Measurements from ENCODE around the gene TMEM255A. TPM values are rescaled to one million over a fixed set of nuclear protein-coding genes. Genes with fewer than 3 reads are reported as not detected.

The TMEM255A gene
- polyA plus RNA-seq, 1 donor from 2014 or later, result 7.5 TPM

- Histone ChIP-seq H3K9me3 (ENCODE audit: low read length) (no peaks in the 10 kb centered on the region), H3K4me2 (ENCODE audit: low read length) (peak overlapping the region; percentile 73), H2AFZ (ENCODE audit: low read depth, low read length) (no peak overlapping the region), H3K4me3 (ENCODE audit: low read length) (peak overlapping the region; percentile 77), H4K20me1 (ENCODE audit: insufficient read depth) (no peaks in the 10 kb centered on the region), H3K27me3 (ENCODE audit: insufficient read depth, low read depth, low read length) (no peaks in the 10 kb centered on the region), H3K9me2 (ENCODE audit: insufficient read depth, low read length) (no peaks in the 10 kb centered on the region), H3K9ac (ENCODE audit: low read length) (peak overlapping the region; percentile 59), H3K36me3 (ENCODE audit: insufficient read depth, low read length) (no peaks in the 10 kb centered on the region), H3K79me2 (replicated peaks; ENCODE audit: insufficient read depth, low read length) (no peaks in the 10 kb centered on the region), H3K27ac (ENCODE audit: low read length) (no peak overlapping the region), H3F3A (ENCODE audit: insufficient read depth, low read length, poor library complexity, severe bottlenecking) (no peaks in the 10 kb centered on the region)
- TF ChIP-seq CTCF (IDR thresholded peaks at IDR 0.05; ENCODE audit: poor library complexity, severe bottlenecking) (peak; percentile 85), MXI1 (conservative IDR thresholded peaks at IDR 0.05; ENCODE audit: poor library complexity, severe bottlenecking) (peak; percentile 47), POLR2AphosphoS5 (IDR thresholded peaks at IDR 0.05) (peak; percentile 77), EZH2 (IDR thresholded peaks at IDR 0.05; ENCODE audit: borderline replicate concordance, insufficient read depth, low read length, poor library complexity, severe bottlenecking) (no peak), REST (IDR thresholded peaks at IDR 0.05; ENCODE audit: borderline replicate concordance) (peak; percentile 8), EP300 (conservative IDR thresholded peaks at IDR 0.05; ENCODE audit: poor library complexity, severe bottlenecking) (peak; percentile 53), RAD21 (conservative IDR thresholded peaks at IDR 0.05) (peak; percentile 59), TAF1 (IDR thresholded peaks at IDR 0.05; ENCODE audit: low read depth) (no peak), SMC3 (conservative IDR thresholded peaks at IDR 0.05; ENCODE audit: poor library complexity) (peak; percentile 52)
Observed at GRCh38 chrX:120308959-120309872, 2.0 kb downstream of the TMEM255A start.

- Histone ChIP-seq H2AFZ (ENCODE audit: low read depth, low read length) (no peak overlapping the region), H3K9me2 (ENCODE audit: insufficient read depth, low read length) (no peaks in the 10 kb centered on the region), H3K36me3 (ENCODE audit: insufficient read depth, low read length) (no peaks in the 10 kb centered on the region), H3F3A (ENCODE audit: insufficient read depth, low read length, poor library complexity, severe bottlenecking) (no peaks in the 10 kb centered on the region), H3K4me3 (ENCODE audit: low read length) (peak overlapping the region; percentile 77), H3K9ac (ENCODE audit: low read length) (no peak overlapping the region), H3K79me2 (replicated peaks; ENCODE audit: insufficient read depth, low read length) (no peaks in the 10 kb centered on the region), H3K27me3 (ENCODE audit: insufficient read depth, low read depth, low read length) (no peaks in the 10 kb centered on the region), H3K27ac (ENCODE audit: low read length) (no peak overlapping the region), H3K4me2 (ENCODE audit: low read length) (no peak overlapping the region), H3K9me3 (ENCODE audit: low read length) (no peaks in the 10 kb centered on the region), H4K20me1 (ENCODE audit: insufficient read depth) (no peaks in the 10 kb centered on the region)
- no peak for TF ChIP-seq POLR2AphosphoS5 (IDR thresholded peaks at IDR 0.05)
- no peak for TF ChIP-seq EZH2 (IDR thresholded peaks at IDR 0.05; ENCODE audit: borderline replicate concordance, insufficient read depth, low read length, poor library complexity, severe bottlenecking)
Observed at GRCh38 chrX:120308558-120308957, 2.7 kb downstream of the TMEM255A start.
